ENCODE results near the gene ZNF23. TPM values are rescaled to one million over a fixed set of nuclear protein-coding genes. Genes with fewer than 3 reads are reported as not detected.
"Not testable (repeated sequence)": the region's sequence is repeated elsewhere in the genome, so short reads cannot be mapped to it uniquely, and the experiment has no call there.

Gene ZNF23
- total RNA-seq = 6.5 TPM

GRCh38 chr16:71461686-71462648 is at the start of gene ZNF23:
ZNF23 (minus strand) TSS chr16:71462247; CDS start chr16:71456796, 5,451 bp downstream.
- no peaks in the 10 kb centered on the region for H3K9me3 ChIP-seq (ENCODE audit: low read depth, low read length)
- peaks cover 9% of the 10 kb centered on the region for H3K4me1 ChIP-seq (ENCODE audit: insufficient read depth, low read length)
- H3K27me3 ChIP-seq (ENCODE audit: insufficient read depth, low read length) = no peaks in the 10 kb centered on the region
- peak within 1 kb of the TSS; percentile 66 for H3K4me3 ChIP-seq (ENCODE audit: low read length)

GRCh38 chr16:71507061-71507460 is 45.0 kb upstream of the ZNF23 start:
- Histone ChIP-seq H3K9me3 (ENCODE audit: low read depth, low read length) (no peaks in the 10 kb centered on the region), H3K27me3 (ENCODE audit: insufficient read depth, low read length) (no peaks in the 10 kb centered on the region), H3K4me3 (ENCODE audit: low read length) (no peak overlapping the region), H3K4me1 (ENCODE audit: insufficient read depth, low read length) (no peaks in the 10 kb centered on the region)

- Histone ChIP-seq H3K4me1 (ENCODE audit: insufficient read depth, low read length) (no peaks in the 10 kb centered on the region), H3K4me3 (ENCODE audit: low read length) (no peak overlapping the region), H3K27me3 (ENCODE audit: insufficient read depth, low read length) (no peaks in the 10 kb centered on the region), H3K9me3 (ENCODE audit: low read depth, low read length) (no peaks in the 10 kb centered on the region)
These were observed 42.9 kb upstream of the ZNF23 start for GRCh38 chr16:71504901-71505300.

GRCh38 chr16:71504051-71504450 is 42.0 kb upstream of the ZNF23 start:
- not testable (repeated sequence) for H3K4me1 ChIP-seq (ENCODE audit: insufficient read depth, low read length); H3K4me3 ChIP-seq (ENCODE audit: low read length); H3K27me3 ChIP-seq (ENCODE audit: insufficient read depth, low read length); H3K9me3 ChIP-seq (ENCODE audit: low read depth, low read length)

- Histone ChIP-seq H3K27me3 (ENCODE audit: insufficient read depth, low read length) (no peaks in the 10 kb centered on the region), H3K4me3 (ENCODE audit: low read length) (no peak overlapping the region), H3K4me1 (ENCODE audit: insufficient read depth, low read length) (no peaks in the 10 kb centered on the region), H3K9me3 (ENCODE audit: low read depth, low read length) (no peaks in the 10 kb centered on the region)
These were observed 39.5 kb upstream of the ZNF23 start for GRCh38 chr16:71501547-71501946.

- no peak overlapping the region for H3K4me3 ChIP-seq (ENCODE audit: low read length)
- no peaks in the 10 kb centered on the region for H3K27me3 ChIP-seq (ENCODE audit: insufficient read depth, low read length)
- no peaks in the 10 kb centered on the region for H3K9me3 ChIP-seq (ENCODE audit: low read depth, low read length)
- no peaks in the 10 kb centered on the region for H3K4me1 ChIP-seq (ENCODE audit: insufficient read depth, low read length)
These were observed 38.9 kb upstream of the ZNF23 start for GRCh38 chr16:71500964-71501363.

- Histone ChIP-seq H3K9me3 (ENCODE audit: low read depth, low read length) (no peaks in the 10 kb centered on the region), H3K27me3 (ENCODE audit: insufficient read depth, low read length) (no peaks in the 10 kb centered on the region), H3K4me1 (ENCODE audit: insufficient read depth, low read length) (no peaks in the 10 kb centered on the region), H3K4me3 (ENCODE audit: low read length) (no peak overlapping the region)
These were observed 37.8 kb upstream of the ZNF23 start for GRCh38 chr16:71499775-71500364.

GRCh38 chr16:71498031-71498430 is 36.0 kb upstream of the ZNF23 start:
- no peaks in the 10 kb centered on the region for H3K9me3 ChIP-seq (ENCODE audit: low read depth, low read length)
- no peaks in the 10 kb centered on the region for H3K27me3 ChIP-seq (ENCODE audit: insufficient read depth, low read length)
- H3K4me1 ChIP-seq (ENCODE audit: insufficient read depth, low read length) = no peaks in the 10 kb centered on the region
- H3K4me3 ChIP-seq (ENCODE audit: low read length) = no peak overlapping the region

- no peaks in the 10 kb centered on the region for H3K4me1 ChIP-seq (ENCODE audit: insufficient read depth, low read length)
- peaks cover 4% of the 10 kb centered on the region for H3K27me3 ChIP-seq (ENCODE audit: insufficient read depth, low read length)
- no peak overlapping the region for H3K4me3 ChIP-seq (ENCODE audit: low read length)
- H3K9me3 ChIP-seq (ENCODE audit: low read depth, low read length) = no peaks in the 10 kb centered on the region
These were observed 31.2 kb upstream of the ZNF23 start for GRCh38 chr16:71493213-71493612.

GRCh38 chr16:71492786-71493185 is 30.7 kb upstream of the ZNF23 start:
- Histone ChIP-seq H3K9me3 (ENCODE audit: low read depth, low read length) (no peaks in the 10 kb centered on the region), H3K27me3 (ENCODE audit: insufficient read depth, low read length) (peaks cover 4% of the 10 kb centered on the region), H3K4me3 (ENCODE audit: low read length) (no peak overlapping the region), H3K4me1 (ENCODE audit: insufficient read depth, low read length) (no peaks in the 10 kb centered on the region)

- no peaks in the 10 kb centered on the region for H3K4me1 ChIP-seq (ENCODE audit: insufficient read depth, low read length)
- peaks cover 4% of the 10 kb centered on the region for H3K27me3 ChIP-seq (ENCODE audit: insufficient read depth, low read length)
- no peaks in the 10 kb centered on the region for H3K9me3 ChIP-seq (ENCODE audit: low read depth, low read length)
- no peak overlapping the region for H3K4me3 ChIP-seq (ENCODE audit: low read length)
These were observed 29.0 kb upstream of the ZNF23 start for GRCh38 chr16:71491054-71491453.

- Histone ChIP-seq H3K9me3 (ENCODE audit: low read depth, low read length) (no peaks in the 10 kb centered on the region), H3K27me3 (ENCODE audit: insufficient read depth, low read length) (peaks cover 4% of the 10 kb centered on the region), H3K4me3 (ENCODE audit: low read length) (no peak overlapping the region), H3K4me1 (ENCODE audit: insufficient read depth, low read length) (no peaks in the 10 kb centered on the region)
These were observed 28.3 kb upstream of the ZNF23 start for GRCh38 chr16:71490361-71490760.

GRCh38 chr16:71489122-71489521 is 27.1 kb upstream of the ZNF23 start, which contains the start of gene ZNF19:
ZNF19 (minus strand) TSS chr16:71489324; CDS start chr16:71482114, 7,210 bp downstream.
- Histone ChIP-seq H3K9me3 (ENCODE audit: low read depth, low read length) (no peaks in the 10 kb centered on the region), H3K27me3 (ENCODE audit: insufficient read depth, low read length) (peaks cover 4% of the 10 kb centered on the region), H3K4me1 (ENCODE audit: insufficient read depth, low read length) (peaks cover 5% of the 10 kb centered on the region), H3K4me3 (ENCODE audit: low read length) (no peak within 1 kb of the TSS)

- Histone ChIP-seq H3K27me3 (ENCODE audit: insufficient read depth, low read length) (no peaks in the 10 kb centered on the region), H3K4me3 (ENCODE audit: low read length) (peak overlapping the region; percentile 69), H3K9me3 (ENCODE audit: low read depth, low read length) (no peaks in the 10 kb centered on the region), H3K4me1 (ENCODE audit: insufficient read depth, low read length) (peaks cover 5% of the 10 kb centered on the region)
These were observed 22.2 kb upstream of the ZNF23 start for GRCh38 chr16:71484006-71484893.

- Histone ChIP-seq H3K4me1 (ENCODE audit: insufficient read depth, low read length) (peaks cover 5% of the 10 kb centered on the region), H3K9me3 (ENCODE audit: low read depth, low read length) (no peaks in the 10 kb centered on the region), H3K27me3 (ENCODE audit: insufficient read depth, low read length) (no peaks in the 10 kb centered on the region), H3K4me3 (ENCODE audit: low read length) (no peak overlapping the region)
These were observed 20.5 kb upstream of the ZNF23 start for GRCh38 chr16:71482569-71482968.

Data from mononuclear cell (primary cell).